Effector CD4-positive, alpha-beta T cell (primary cell): ENCODE measurements around the gene AKR1C1.
"Not testable (repeated sequence)": the region's sequence is repeated elsewhere in the genome, so short reads cannot be mapped to it uniquely, and the experiment has no call there.

Source experiments
- DNase-seq: peaks from one replicate; pipeline ENCODE4 v3.0.0-alpha.2; 2020

AKR1C1 gene

DNA sequence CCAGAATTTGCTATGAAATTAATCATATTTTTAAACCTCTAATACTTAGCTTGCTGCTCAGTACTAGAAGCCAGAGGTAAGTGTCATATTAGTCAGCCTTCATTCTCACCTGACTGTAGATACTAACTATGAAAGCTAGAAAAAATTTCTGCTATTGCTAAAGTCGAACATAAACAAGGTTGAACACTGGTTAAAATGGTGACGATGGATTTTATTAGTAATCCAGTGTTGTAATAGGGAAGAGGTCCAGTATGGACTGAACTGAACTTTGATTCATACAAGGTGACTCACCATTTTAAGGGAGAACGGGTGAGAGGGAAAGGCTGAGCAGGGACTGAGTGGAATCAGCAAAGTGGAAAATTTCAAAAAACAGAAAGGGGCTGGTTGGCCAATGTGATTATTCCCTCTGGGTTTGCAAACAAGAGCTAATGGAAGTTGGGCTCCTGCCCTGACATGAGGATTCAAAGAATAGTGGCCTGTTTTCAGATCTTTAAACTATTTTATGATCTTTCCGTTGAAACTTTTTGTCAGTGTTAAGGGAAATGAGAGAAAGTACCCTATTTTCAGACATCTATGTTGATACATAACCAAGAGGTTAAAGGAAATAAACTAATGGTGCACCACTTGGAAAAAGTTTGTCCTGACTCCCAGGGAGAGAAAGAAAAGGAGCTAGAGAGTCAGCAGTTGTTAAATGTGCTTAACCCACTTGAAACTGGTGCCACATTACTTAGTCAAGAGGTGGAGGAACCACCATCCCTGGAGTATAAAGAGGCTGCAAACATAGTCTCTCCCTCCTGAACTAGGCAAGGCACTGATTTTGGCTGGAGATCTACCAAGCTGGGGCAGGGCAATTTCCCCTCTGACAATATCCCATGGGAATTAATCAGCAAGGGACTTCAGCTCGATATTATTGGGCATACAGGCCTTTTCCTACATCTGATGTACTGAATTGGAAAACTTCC lies 15.3 kb upstream of the AKR1C1 start:
- no peak for DNase-seq

DNA sequence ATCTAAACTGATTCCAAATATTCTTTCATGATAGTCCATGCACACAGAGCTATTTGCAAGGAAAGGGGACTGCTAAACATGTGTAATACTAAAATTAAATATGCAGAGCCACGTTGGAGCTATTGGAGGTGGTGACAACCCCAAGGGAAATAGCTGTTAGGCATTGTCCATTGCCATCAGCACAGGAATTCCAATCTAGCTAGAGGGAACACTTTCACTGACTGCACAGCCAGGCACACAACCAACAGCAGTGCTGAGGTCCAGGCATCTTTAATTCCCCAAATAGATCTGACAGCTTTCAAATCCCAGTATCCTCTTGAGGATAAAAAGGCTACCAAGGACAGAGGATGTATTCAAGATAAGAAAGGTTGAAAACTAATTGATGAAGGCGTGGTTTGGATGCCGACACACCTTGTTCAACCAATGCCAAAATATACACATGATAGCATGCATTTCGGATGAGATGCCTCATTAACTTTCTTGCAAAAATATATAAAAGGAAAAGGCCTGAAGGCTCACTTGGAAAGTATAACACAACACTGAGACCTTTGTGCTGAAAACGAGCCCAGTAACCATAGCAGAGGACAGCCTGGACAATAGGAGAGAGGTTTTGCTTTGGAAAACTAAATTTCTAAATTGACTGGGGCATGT lies 11.6 kb upstream of the AKR1C1 start:
- not testable (repeated sequence) for DNase-seq

DNA sequence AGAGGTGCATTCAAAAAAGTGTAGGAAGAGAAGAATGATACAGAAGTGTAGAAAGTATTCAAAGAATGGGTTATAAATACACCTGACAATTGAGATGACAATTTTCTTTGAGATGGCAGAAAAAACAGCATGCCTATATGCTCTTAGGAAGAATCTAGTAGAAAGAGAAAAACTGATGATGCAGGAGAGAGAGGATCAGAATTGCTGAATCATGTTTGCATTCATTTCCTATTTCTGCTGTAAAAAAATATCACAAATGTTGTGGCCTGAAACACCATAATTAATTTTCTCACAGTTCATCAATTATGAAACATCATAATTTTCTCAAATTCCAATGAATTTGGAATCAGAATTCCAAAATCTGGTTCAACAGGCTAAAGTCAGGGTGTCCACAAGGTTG lies 9.8 kb upstream of the AKR1C1 start:
- no peak for DNase-seq

DNA sequence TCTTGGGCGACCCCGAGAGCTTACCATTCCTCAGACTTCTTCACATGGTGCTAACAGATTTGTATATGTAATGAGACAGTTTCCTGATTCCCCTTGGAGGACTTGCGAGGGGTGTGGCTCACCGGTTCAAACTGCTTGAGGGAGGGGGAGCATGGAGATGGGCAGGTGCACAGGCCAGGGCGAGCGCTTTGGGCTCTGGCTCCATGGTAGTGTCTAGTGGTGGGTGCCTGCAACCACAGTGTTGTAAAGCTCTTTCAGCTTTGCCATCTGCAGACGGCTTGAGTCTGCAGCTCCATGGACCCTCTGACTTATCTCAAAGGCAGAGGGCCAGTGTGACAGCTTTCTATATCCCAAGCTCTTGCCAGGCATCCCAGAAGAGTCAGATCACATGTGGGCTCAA lies 7.1 kb upstream of the AKR1C1 start:
- not testable (repeated sequence) for DNase-seq

DNA sequence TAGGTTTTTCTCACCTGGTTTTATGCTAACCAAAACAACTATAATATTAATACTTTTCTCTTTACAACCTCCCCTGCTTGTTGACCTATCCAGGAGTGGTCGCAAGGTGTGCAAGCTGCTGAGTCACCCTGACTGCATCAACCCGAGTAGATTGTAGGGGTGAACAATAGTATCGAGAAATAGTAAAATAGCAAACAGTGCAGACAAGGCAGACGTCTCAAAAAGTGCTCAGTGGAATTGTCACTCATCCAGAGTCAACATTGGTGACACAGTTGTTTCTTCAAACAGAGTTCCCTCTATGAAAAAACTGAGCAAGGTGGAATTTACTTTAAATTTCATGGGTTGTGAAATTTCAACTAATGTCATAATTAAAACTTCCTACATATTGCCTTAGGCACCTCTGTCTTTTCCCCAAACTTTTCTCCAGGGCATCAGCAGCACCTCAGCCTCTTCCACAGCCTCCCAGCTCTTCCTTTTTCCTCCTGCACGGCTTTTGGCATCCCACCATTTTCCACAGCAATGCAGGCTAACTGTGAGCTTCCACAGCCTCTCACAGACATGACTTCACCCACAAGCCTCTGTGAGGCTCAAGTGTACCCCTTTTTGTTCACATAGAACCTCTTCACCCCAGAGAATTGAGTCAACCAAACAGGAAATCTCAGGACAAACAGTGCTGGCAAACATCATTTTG lies 6.1 kb upstream of the AKR1C1 start:
- DNase-seq = not testable (repeated sequence)

DNA sequence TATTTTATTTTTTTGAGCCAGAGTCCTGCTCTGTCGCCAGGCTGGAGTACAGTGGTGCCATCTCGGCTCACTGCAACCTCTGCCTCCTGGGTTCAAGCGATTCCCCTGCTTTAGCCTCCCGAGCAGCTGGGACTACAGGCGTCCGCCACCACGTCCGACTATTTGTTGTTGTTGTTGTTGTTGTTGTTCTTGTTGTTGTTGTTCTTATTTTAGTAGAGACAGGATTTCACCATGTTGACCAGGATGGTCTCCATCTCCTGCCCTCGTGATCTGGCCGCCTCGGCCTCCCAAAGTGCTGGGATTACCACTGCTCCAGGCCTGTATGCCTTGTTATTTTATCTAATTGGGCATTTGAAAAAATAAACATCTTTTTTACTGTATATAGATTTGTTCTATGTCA lies 1.7 kb upstream of the AKR1C1 start:
- DNase-seq = not testable (repeated sequence)

DNA sequence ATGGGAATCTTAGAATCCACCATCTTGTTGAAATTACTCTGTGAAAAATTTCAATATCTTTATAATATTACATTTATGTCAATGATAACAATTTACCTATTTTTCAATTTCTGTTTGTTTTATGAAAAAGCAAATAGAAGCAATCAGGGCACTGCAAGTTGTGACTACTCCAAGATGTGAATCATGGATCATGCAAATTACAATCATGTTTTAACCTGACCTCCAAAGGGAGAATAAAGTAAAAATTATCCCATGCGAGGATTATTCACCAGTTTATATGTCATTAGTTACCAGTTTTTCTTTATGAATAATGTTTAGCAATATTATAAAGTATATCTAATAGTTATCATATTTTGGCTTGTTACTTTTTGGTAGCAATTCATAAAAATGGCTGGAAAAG lies 907 bp upstream of the AKR1C1 start:
- DNase-seq = not testable (repeated sequence)

DNA sequence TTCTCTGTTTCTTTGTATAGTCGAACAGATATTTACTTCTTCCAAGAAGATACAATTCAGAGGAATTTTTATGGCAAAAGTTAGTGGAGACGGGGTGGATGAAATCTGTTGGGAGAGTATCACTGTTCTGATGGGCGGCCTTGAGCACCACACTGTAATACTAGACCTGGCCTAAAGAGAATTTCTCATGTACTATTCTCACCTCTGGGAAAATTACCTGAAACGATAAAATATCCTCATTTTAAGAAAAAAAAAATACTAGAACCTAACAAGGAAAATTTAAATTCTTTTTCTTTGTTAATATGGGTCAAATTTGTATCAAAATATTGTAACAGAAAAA lies 570 bp downstream of the AKR1C1 start:
- DNase-seq = not testable (repeated sequence)

DNA sequence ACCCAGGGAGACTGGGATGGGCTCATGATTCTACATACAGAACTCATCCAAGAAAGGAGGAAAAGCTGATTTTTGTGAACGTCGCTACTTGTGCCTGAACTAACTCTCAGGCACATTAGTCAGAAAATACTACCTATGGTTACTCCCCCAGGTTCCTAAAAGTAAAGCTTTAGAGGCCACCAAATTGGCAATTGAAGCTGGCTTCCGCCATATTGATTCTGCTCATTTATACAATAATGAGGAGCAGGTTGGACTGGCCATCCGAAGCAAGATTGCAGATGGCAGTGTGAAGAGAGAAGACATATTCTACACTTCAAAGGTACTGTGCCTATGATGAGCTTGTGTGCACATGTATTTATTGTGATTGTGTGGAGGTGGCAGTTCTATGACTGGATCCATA lies 2.5 kb downstream of the AKR1C1 start:
- DNase-seq = not testable (repeated sequence)

DNA sequence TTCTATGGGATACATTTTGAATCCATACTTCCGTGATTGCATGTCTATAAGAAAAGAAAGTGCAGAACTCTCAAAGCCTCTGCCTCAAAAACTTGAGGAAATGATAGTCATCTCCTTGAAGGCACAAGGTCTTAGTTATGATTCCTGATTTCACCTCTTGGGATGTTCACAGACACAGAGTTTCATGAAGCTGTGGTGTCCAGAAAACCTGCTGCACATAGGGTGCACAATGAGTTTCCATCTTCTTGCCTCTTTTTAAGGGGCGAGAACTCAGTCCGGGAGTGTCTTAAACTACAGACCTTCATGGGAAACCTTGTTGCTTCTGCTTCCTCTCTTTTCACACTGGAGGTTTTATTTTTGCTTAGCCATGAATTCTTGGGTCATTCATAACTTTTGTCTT lies 4.0 kb downstream of the AKR1C1 start:
- DNase-seq = not testable (repeated sequence)

DNA sequence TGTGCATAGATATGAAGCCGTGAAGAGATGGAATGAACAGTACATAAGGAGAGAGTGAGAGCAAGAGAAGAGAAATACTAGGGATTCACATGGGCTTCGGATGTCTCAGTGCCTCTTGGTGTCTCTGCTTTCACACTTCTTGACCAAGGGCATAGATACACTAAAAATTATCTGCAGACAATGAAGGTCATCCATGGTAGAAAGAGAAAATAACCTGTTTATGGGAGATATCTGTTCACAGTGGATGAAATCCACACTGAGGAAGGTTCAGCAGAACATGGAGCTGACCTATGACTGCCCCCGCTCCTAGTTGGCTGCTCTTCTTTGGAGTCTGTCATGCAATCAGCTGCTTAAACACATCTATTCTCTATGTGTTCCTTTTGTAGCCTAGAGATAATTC lies 6.1 kb downstream of the AKR1C1 start:
- not testable (repeated sequence) for DNase-seq

DNA sequence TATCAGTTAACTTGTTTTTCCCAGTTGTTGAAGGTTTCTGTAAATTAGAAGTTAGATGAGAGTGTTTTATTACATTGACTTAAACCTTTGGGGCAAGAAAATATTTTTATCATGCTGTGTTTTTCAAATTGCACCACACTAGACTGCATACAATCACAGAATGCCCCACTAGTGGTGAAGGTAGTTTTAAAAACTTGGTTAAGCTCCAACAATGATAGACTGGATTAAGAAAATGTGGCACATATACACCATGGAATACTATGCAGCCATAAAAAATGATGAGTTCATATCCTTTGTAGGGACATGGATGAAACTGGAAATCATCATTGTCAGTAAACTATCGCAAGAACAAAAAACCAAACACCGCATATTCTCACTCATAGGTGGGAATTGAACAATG lies 7.1 kb downstream of the AKR1C1 start:
- not testable (repeated sequence) for DNase-seq

DNA sequence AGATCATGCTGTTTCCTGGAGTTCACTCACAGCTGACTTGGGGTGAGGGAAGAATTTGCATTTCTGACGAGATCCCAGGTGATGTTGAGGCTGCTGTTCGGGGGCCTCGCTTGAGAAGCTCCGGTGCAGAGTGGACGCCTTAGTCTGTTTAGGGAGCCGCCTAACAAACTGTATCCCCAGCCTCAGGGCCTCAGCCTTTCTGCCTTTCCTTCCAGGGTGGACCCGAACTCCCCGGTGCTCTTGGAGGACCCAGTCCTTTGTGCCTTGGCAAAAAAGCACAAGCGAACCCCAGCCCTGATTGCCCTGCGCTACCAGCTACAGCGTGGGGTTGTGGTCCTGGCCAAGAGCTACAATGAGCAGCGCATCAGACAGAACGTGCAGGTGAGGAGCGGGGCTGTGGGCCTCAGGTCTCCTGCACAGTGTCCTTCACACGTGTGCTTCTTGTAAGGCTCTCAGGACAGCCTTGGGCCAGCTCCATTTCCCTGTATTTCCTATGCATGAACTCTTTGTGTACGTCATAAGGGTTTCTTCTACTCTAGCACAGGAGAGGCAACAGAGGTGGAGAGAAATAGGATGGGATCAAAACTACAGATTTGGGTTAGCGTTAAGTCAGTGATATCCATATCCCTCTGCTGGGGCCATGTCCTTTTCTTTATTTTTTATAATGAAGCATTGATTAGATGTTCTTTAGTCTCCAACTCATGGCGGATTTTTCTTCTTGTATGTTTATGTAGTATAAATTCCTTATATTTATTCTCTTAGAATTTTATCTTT lies 9.3 kb downstream of the AKR1C1 start:
- DNase-seq = not testable (repeated sequence)

DNA sequence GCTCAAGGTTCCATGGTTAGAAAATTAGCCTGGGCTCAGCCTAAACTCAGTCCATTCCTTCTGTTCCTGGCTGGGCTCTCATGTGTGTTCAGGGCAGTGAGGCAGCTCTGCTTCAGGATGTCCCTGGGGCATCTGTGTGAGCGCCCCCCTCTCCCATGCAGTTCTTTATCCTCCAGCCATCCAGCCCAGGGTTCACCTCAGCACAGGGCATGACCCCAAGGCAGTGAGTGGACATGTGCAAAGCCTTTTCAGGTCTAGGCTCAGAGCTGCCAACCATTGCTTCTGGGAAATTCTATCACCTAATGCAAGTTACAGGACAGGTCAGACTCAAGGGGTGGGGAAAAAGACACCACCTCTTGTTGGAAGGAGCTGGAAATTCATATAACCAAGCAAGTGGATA lies 10.1 kb downstream of the AKR1C1 start:
- not testable (repeated sequence) for DNase-seq

DNA sequence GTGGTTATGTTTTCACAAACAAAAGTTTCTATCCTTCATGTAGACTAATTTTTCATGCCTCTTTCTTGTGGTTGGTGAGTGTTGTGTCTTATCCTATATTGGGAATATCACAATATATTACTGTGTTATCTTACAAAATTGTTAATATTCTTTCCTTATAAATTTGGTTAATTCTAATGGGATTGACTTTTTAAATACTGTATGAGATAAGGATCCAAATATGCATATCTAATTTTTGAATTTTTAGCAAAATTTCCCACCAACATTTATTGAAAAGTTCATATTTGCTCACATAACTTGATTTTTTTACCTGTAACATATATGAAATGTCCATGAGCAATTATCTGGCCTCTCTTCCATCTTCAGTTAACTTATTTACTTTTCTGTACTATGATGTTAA lies 11.2 kb downstream of the AKR1C1 start:
- DNase-seq = not testable (repeated sequence)

DNA sequence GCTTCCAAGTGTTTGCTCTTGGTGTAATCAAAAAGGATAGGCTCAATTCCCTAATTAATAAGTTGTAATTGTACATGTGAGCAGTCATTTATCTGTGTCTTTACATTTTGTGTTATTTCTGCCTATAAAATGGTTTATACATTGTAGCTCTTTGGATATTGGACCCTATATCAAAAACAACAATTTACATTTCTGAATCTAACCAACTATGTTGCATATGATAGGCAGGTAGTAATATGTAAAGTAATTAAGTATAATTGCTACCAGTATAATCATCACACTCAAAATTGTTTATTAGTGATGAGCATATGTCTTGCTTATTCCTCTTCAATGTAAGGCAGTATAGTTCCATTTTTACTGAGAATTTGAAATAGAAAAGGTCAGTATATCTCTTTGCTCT lies 13.8 kb downstream of the AKR1C1 start:
- no peak for DNase-seq

DNA sequence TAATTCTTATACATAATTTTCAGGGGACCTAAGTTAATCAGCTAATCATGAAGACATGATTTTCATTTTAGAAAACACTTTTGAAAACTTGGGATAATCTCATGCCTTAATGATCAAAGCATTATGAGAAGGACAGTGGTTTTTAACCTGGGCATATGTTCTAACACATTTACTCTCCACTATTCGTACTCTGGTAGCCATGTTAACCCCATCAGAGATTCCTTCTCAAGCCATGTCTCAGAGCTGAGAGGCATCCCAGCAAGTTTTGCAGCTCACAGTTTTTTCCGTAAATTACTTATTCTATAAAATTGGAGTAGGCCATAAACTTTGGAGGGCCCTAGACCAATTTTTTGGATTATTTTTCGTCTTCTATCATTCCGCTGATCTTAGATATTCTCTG lies 15.7 kb downstream of the AKR1C1 start:
- no peak for DNase-seq

DNA sequence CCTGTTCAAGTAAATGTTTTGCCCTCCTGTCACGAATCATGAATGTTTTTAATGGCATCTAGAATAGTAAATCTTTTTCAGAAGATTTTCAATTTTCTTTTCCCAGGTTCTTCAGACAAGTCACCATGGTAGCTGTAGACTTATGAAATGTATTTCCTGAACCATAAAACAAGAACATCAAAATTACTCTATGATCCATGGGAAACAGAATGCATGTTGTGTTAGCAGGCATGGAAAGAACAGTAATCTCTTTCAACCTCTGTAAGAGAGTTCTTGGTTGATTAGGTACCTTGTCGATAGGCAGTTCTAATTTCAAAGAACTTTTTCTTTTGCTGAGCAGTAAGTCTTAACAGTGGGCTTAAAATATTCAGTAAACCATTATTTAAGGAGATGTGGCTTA lies 17.6 kb downstream of the AKR1C1 start:
- no peak for DNase-seq

DNA sequence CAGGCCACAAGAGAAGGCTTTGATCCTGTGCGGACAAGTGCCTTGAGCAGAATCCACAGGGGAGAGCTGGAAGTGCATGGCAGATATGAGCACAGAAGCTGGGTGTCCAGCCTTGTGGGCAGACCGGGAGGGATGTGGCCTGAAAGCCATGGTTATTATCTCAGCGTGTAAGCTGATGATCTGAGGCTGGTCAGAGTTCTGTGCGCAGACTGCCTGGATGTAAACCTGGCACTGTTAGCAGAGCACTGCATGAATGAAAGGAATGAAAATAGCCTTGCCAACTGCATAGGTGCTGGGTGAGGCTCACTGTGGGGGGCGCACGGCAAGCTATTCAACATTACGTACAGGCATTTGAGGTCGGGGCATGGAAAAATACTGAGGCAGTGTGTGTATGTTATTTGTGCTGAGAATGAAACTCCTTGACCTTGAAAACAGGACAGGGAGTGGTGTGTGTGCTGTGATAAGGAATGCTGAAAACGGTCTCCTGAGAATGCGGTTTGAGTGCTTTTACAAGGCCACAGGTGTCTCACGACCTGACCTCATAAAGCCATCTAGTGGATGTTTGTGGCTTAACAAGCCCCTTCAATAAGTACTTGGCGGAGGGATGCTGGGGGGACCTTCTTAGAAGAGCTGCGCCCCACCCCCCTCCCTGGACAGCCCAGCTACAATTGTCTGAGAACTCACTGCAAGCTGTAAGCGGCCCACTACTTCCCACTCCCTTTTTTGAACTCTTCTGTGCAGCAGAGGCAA lies 18.7 kb downstream of the AKR1C1 start:
- no peak for DNase-seq

DNA sequence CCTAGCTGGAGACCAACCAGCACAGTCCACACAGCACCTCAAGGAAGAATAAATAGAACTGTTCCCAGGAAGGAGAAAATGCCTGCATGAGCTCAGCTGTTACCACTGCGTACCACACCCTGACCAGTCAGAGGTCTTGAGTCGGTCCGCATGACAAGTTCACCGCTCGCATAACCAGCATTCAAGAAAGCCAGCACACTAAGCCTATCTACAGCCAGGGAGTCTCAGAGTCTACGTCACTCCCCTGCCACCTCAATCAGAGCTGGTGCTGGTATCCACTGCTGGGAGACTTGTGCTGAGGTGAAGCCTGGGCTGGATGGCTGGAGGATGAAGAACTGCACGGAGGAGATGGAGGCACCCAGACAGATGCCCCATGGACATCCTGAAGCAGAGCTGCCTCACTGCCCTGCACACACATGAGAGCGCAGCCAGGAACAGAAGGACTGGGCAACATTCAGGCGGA lies 19.6 kb downstream of the AKR1C1 start:
- DNase-seq = no peak

DNA sequence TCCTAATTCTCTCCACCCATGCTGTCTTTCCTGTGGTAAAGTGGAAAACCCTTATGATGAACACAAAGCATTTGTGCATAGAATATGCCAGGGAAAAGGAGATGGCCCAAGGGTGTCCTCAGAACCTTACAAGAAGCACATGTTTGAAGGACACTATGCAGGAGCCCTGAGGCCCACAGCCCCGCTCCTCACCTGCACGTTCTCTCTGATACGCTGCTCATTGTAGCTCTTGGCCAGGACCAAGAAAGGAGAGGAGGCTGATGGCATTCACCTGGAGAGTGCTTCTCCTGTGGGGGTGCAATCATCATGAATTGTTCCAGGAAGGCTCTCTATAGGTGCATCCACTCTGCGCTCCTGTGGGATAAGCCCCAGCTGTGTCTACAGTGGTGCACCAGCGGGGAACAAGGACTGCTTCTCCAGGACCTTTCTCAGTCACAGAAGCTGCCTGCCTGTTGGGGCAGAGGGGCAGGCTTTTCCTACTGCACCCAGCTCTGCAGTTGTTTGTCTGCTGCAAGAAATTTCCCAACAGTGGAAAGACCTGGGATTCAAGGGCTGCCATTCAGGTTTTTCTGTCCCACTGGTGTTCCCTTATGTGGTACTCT lies 20.5 kb downstream of the AKR1C1 start:
- no peak for DNase-seq

DNA sequence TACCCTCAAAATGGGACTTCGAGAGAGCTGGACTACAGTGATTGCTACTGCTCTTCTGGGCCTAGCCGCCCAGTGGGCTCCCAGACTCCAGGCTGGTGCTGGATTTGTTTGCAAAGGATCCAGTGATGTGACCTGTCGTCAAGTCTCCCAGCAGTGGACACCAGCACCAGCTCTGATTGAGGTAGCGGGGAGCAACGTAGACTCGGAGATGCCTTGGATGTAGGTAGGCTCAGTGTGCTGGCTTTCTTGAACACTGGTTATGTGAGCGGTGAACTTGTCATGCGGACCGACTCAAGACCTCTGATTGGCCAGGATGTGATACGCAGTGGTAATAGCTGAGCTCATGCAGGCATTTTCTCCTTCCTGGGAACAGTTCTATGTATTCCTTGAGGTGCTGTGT lies 21.0 kb downstream of the AKR1C1 start:
- no peak for DNase-seq
